Stimulated activated CD8-positive, alpha-beta memory T cell treated with anti-CD3 and anti-CD28 coated beads, Interleukin-4, amount 100 ng/mL, for 1 hour (primary cell): ENCODE results near the gene TMEM231.
"Not testable (repeated sequence)": the region's sequence is repeated elsewhere in the genome, so short reads cannot be mapped to it uniquely, and the experiment has no call there.

Experiments
- DNase-seq, 2 donors: peaks; one replicate each; pipeline ENCODE4 v3.0.0-alpha.2; 2020; ENCODE audit warnings: low read depth in 2 of 2, low spot score in 1 of 2

Gene TMEM231

DNA sequence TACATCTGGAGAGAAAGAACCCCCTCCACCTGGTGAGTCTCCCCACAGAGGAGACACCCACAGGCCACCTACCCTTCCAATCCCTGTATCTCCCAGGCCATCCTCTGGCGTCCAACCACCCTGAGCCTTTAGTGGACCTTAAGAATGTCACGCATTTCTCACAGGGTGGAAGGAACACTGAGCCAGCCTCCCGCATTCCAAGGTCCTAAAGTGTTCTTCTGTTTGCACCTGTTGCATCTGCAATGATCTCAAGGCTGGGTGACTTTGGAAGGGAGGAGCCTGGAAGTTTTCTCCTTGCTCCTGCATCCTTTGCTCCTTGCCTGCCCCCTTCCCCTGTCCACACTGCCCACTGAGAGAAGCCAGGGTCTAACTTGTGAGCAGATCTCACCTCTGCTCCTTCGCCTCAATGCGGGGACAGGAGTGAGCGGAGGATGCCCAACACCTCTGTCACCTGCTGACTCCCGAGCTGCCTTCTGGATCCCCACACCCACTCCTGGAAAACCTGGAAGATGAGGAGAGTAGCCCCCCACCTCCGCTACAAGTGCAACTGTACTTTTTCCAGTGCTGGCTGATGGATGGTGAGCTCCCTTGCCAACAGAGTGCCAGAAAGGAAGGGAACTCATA, 23.8 kb downstream of the TMEM231 start:
- no peak for DNase-seq

DNA sequence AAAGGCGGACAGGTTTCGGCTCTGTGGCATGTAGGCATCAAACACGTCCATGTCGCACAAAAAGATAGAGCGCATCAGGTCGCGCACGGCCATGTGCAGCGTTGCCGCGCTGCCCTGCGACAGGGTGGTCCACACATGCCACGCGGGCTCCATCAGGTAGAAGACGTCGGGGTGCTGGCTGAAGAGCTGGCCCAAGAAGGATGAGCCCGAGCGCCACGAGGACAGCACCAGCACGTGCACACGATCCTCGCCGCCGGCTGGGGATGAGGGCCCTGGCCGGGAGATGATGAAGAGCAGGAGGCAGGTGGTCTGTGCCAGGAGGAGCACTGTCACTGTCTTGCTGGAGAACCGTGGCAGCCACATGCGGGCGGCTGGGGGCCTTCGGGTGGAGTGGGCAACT, 26.1 kb downstream of the TMEM231 start:
- DNase-seq = no peak

DNA sequence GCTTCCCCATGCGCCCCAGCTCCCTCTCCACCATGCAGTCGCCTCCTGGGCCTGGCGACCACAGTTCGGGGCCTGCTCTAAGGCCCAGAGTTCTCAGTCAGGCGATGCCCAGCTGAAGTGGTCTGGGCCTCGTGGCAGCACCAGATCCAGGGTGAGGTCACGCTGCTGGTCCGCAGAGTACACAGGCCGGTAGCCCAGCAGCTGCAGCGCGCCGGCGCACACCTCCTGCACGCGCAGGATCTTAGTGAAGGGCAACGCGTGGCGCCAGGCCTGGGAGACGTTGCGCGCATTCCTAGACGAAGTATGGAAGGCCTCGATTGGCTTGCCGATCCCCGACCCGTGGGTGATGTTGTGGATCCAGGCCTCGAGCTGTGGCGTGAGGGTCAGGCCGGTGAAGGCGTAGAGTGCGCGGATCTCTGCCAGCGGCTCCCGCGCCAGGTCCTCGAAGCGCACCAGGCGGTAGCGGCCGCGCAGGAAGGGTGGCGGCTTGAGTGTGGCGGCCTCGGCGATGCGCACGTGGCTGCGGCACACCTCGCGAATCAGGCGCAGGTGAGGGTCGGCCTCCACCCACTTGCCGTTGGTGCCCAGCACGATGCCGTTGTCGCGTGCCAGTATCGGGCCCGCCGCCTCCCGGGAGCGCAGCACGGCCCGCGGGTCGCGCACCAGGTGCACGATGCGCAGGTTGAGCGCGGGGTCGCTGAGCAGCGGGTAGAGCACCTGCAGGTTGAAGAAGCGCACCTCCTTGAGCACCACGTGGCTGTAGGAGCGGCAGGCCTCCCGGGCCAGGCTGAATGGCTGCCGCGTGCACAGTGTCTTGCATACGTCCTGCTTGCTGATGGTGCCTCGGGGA, 26.8 kb downstream of the TMEM231 start:
- no peak for DNase-seq

DNA sequence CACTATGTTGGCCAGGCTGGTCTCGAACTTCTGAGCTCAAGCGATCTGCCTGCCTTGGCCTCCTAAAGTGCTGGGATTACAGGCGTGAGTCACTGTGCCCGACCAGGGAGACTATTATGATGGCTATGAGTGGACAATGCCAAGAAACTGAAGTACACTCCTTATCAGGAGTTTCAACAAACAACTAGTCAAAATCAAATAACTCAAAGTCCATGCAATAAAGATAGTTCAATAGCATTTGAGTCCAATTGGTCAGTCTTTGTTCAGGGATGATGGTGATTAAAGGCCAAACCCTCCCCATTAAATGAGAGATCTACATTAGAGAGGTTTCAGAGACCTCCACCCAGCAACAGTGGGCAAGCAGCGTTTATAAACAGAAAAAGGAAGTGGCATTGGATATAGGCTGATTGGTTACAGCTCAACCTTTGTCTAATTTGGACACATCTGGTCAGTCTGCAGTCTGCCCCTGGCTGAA, 28.2 kb downstream of the TMEM231 start:
- DNase-seq = no peak

DNA sequence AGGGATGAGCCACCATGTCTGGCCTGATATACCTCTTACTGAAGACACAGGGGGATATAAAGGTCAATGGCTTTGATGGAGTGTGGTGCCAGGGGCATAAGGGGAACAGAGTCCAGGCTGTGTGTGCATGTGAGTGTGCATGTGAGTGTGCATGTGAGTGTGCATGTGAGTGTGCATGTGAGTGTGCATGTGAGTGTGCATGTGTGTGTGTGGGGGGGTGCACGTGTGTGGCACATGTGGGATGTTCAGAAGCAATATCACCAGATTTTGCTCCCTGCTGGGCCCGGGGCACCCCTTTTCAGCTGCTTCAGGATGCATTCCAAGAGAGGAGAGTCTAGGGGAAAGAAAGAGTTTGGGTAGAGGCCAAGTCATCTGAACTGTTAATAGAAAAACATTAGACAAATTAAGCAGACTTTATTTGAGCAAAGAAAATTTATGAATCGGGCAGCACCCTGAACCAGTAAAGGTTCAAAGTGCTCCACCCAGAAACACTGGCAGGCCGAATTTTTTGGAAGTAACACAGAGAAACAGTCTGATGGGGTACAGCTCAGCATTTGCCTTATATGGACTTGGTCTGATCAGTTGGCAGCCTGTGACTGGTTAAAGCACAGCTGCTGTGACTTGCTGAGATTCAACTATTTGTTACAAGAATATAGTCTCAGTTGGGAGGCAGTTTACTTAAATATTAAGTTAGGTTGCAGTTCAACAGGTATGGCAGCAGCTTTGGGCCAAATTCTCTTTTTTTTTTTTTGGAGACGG, 29.8 kb downstream of the TMEM231 start:
- DNase-seq = no peak

DNA sequence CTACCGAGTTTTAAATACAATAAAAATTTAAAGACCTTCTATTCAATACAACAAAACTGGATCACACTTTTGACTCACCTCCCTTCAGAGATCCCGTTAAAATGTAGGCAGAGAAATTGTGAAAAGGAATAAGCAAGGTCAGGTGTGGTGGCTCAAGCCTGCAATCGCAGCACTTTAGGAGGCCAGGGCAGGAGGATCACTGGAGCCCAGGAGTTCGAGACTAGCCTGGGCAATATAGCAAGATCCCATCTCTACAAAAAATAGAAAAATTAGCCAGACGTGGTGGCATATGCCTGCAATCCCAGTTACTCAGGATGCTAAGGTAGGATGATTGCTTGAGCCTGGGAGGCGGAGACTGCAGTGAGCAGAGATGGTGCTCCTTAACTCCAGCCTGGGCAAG, 36.9 kb downstream of the TMEM231 start:
- DNase-seq = no peak

DNA sequence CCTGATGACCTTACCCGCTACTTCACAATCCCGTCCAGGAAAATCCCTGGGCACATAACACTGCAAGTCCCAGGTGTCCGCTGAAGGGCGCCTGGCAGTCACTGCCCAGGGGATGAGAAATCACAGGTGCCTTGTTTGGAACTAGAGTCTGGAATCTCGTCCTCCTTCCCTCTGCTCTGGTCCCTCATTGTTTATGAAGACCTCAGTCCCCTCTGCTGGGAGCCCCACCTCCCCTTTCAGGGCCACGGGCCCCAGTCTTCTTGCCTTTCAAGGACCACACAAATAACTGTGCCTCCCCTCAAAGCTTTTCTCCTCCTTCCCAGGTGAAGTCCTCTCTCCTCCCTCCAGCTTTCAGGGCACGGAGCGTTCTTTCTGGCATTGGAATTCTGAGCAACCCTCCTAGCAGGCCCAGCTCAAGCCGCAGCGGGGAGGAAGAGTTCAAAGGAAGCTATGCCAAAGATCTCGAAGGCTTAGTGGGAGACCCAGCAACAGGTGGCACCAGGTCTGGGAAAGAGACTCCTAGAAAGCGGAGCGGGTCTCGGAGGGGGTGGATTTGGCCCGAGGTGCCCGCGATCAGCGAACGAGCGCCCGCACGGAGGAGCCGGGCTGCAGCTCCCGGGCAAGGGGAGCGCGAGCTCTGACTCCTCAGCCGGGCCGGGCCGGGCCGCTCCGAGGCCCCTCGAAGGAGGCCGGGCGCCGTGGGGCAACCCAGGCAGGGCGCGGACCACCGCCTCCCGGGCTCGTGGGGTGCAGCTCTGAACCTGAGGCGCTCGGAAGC, 39.7 kb downstream of the TMEM231 start:
- DNase-seq = not testable (repeated sequence)

DNA sequence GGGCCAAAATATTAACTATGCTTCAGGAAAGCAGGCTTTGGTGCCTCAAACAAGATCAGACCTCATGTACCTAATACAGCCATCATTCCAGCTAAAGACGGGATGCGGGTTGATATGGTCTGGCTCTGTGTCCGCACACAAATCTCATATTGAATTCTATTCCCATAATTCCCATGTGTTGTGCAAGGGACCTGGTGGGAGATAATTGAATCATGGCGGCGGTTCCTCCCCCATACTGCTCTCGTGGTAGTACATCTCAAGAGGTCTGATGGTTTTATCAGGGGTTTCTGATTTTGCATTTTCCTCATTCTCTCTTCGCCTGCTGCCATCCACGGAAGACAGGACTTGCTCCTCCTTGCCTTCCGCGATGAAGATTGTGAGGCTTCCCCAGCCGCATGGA, 41.8 kb downstream of the TMEM231 start:
- no peak for DNase-seq

DNA sequence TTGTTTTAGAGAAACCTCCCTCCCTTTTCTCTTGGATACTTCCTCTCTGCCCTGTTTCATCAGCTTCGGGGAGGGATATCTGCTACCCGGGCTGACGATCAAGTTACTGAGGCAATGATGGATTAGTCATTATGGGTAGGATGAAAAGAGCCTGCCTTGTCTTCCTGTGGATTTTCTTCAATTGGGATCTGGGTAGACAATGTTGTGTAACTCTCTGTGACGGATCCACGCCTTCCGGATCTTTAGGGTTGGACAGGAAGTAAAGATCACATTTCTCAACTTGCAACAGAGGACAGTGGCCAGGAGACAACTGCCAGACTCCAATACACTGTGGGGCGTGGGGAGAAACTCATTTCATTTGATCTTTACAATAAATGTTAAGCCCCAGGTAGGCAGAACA, 49.5 kb downstream of the TMEM231 start:
- no peak for DNase-seq

DNA sequence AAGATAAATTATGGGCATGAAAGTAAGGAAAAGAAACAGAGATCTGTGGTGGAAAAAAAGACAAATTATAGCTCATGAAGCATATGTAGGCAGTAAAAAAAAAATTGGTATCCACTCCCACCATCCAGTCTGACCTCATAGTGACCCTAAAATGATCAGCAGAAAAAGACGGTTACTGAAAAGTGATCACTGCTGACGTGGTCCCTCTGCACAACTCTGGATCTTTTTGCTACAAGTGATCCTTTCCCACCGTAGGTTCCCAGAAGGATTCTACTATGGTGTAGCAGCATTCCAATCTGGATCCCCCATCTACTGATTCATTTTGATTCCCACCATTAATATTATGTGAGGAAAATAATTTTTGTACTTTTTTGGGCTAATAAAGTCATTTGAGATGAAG, 49.9 kb downstream of the TMEM231 start:
- DNase-seq = no peak

DNA sequence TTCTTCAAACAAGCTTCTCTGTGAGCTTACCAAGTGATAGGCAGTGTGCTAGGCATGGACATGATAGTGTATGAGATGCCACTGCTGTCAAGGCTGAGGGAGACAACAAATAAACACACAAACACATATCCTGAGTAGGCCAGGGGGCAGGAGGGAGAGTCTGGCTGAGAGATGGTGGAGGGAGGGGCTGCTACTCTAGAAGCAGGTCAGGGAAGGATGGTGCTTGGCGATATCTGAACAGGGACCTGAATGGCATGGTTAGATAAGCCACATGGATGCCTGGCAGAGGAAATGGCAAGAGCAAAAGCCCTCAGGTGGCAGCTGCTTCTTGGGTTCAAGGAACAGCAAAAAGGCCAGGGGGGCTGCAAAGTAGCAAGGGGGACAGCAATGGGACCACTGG, 52.3 kb downstream of the TMEM231 start:
- DNase-seq = no peak

DNA sequence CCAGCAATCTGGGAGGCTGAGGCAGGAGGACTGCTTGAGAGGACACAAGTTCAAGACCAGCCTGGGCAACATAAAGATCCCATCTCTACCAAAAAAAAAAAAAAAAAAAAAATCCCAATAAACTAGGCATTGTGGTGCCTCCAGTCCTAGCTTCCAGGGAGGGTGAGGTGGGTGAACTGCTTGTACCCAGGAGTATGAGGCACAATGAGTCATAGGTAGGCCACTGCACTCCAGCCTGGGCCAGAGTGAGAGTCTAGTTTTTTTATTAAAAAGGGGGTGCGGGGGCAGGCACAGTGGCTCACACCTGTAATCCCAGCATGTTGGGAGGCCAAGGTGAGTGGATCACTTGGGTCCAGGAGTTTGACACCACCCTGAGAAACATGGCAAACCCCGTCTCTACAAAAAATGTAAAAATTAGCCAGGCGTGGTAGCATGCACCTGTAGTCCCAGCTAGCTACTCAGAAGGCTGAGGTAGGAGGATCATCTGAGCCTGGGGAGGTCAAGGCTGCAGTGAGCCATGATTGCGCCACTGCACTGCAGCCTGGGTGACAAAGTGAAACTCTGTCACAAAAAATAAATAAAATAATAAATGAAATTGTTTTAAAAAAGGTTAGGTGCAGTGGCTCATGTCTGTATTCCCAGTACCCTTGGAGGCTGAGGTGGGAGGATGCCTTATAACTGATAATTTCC, 53.0 kb downstream of the TMEM231 start:
- DNase-seq = no peak

DNA sequence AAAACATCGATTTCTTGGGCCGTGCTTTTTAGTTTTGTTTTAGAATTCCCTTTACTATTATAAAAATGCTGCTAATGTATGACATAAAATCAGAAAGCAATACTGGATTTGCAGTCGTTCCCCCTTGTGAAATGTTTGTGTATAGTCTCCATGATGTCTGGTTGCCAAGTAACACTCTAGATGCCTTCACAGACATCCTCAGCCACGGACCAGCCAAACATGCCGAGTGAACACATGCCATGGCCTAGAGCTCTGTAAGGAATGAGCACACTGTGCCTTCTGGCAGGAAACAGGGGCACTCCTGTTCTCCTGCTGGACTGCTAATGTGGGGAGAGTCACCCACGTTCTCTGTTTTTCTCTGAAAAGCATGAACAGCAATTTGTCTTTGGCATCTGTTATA, 54.2 kb downstream of the TMEM231 start:
- DNase-seq = not testable (repeated sequence)

DNA sequence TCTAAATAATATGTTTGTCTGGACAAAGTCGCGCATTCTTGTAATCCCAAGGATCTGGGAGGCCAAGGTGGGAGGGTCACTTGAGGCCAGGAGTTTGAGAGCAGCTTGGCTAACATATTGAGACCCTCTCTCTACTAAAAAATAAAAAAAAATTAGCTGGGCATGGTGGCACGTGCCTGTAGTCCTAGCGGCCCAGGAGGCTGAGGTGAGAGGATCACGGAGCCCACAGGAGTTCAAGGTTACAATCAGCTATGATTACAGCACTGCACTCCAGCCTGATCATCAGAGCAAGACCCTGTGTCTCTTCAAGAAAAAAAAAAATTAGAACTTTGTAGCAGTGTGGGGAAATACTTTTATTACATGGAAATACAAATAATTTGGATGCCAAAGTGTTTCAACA, 54.7 kb downstream of the TMEM231 start:
- DNase-seq = no peak

DNA sequence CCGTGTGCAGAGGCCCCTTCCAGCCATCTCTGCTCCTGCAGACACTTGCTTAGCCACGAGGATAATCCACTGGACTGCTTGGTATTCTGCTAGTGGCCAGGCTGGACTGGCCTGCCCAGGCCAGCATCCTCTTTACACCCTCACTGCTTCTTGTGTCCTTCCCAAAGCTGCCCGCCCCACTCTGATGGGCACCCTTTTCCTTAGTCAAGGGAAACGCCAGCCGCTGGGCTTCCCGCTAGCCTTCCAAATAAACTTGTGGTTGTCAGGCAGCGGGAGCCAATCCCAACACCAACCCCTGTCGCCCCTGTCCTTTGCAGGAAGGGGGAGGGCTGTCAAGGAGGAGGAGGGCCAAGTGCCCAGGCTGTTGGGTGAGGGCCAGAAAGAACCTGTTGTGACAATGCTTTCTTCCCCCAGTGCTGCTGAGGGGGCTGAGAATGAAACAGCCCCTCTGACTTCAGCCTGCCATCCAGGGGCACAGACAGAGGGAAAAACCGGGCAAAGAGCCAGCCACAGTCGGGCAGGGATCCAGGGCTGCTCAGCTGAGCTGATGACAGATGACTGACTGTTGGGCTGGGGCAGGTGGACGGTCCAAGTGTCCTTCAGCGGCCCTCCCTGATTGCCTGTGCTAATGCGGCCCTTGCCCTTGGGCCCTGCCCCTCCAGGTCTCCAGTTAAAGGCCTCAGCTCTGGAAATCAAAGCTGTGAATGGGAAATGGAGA, 57.3 kb downstream of the TMEM231 start:
- DNase-seq = not testable (repeated sequence)

DNA sequence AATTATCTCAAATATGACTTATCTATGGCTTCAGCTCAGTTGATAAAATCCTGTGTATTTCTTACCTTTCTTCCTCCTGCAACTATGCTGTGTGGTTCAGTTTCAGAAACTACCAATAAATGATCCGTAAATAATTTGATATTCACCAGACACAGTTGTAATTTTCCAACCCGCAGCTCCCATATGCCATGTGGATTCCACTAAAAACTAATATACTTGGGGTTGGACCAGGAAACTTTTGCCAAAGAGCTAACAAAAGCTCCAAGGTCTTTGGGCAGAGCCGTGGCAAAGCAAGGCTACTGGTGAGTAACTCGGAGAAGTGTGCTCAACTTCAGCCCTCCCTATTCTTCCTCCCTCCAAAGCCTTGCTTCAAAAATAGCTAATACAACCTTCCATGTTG, 58.5 kb downstream of the TMEM231 start:
- DNase-seq = no peak

DNA sequence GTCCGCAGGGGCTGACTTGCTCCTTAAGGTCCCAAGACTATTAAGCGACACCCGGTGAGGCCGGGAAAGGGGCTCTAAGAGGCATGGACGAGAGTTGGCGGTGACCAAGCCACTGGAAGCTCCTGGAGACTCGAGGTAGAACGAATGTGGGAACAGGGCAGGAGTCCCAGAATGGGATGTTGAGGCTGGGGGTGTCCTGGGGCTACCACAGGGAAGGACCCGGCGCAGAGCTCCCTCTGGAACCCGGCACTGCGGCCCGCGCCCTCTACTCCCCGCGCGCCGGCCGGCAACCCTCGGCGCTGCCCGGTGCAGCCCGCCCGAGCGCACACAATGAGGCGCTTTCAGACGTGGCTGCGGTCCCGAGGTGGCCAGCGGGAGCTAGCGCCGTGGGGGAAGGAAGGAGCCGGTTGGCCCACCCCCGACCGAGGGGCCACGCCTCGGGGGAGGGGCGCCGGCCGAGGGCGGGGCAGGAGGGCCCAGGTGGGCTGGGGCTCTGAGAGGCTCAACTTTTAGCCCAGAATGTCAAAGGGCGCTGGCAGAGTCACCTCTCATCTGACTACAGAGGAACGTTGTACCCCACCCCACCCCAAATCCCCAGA, 60.9 kb downstream of the TMEM231 start, which contains the start of gene CHST6:
CHST6 (minus strand) TSS at position 366 of the 599 bp plus-strand sequence. CDS start 15,613 bp downstream, outside the sequence.
- no peak for DNase-seq

DNA sequence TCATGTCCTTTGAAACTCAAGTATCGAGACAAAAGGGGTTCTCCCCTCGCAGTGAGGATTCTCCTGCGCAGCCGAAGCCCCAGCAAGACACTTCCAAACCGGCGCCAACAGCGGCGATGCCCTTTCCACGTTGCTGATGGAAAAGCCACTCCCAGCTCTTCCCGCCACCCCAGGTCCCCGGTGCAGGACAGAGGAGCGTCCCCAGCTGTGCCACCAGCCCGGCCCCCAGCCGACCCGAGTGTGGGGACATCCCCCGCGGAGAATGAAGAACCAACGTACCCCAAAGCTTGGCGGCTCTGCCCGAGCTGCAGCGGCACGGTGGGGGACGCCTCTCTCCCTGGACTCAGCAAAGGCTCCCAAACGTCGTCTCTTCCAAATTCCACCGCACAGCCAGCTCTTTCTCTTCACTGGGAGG, 61.4 kb downstream of the TMEM231 start:
- no peak for DNase-seq

DNA sequence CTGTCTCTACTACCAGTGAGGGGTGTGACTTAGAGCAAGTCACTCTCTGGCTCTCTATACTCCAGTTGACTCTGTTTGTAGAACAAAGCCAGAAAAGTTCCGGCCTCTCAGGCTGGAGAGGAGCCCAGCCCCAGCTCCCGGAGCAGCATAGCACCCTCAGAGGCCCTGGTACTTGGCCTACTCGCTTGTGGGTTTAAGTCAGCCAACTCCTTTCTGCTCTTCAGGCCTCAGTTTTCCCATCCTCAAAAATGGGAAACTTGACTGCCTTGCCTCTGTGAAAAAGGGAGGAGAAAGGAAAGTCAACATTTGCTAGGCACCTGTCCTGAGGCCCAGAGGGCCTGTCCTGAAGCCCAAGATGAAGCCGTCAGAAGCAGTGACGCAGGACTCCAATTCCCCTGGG, 61.9 kb downstream of the TMEM231 start:
- DNase-seq = no peak
